ENCODE measurements around the gene TMPRSS2. TPM values are rescaled to one million over a fixed set of nuclear protein-coding genes. Genes with fewer than 3 reads are reported as not detected.

The TMPRSS2 gene
- total RNA-seq = not detected in 2 replicates

DNA sequence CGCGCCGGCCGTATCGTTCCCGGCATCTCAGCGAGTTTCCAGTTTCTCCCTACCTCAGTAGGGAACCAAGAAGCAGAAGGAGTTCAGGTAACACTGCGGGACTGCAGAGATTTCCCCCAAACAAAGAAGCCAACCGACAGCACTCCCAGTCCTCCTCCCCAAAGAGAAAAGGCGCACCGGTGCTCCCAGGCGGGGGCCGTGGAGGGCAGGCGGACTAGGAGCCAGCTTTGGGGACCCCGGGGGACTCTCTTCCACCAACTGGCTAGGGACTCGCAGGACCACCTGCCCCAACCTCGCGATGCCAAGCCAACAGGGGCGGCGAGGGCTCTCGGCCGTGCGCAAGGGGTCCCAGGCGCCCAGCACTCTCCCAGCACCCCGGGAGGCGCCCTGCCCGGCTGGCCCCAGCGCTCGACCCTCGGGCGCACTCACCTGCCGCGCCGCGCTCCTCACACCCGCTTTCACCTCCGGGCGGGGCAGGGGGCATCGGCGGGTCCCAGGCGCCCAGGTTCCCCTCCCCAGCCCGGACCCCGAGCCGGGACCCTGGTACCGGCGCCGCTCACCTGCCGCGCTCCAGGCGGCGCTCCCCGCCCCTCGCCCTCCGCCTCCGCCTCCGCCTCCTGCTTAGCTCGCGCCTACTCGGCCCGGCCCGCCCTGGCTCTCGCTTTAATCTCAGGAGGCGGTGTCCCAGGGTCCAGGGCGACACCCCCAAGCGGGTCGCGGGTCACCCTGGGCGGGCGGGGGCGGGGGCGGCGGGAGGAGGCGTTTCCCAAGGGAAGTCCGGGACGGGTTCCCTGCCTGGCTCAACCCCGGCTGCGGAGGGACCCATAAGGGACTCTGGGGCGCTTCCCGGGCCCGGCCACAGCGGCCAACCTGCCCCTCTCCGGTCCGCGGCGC is at the start of gene TMPRSS2:
Gene TMPRSS2 (minus strand): TSS at position 638 of the 894 bp plus-strand sequence. CDS start 10,025 bp downstream, outside the sequence.

DNA sequence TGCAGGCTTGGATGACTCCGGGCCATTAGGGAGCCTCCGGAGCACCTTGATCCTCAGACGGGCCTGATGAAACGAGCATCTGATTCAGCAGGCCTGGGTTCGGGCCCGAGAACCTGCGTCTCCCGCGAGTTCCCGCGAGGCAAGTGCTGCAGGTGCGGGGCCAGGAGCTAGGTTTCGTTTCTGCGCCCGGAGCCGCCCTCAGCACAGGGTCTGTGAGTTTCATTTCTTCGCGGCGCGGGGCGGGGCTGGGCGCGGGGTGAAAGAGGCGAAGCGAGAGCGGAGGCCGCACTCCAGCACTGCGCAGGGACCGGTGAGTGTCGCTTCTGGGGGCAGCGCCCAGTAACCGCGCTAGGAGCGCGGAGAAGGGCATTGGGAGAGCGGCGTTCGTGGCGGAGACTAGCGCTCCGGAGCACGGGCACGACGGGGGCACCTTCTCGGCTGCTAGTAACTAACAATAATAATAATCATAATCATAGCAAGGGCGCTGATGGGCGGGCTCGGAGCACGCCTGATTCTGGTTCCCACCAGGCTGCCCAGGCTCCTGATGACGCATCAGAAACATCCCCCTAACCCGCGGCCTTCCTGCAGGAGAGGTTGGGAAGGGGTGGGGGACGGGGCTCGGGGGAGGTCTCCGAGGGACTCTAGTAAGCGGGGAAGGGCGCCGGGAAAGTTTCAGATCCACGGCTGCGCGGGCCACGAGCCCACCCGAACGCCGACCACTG is 81.8 kb downstream of the TMPRSS2 start, which contains the start of gene MX1:
Gene MX1 (plus strand): TSS at position 286 of the 722 bp plus-strand sequence. CDS start 5,832 bp downstream, outside the sequence.

Other genes with a start within 250 kb of the TMPRSS2 start
- not detected in 2 replicates for gene FAM3B, start 191.4 kb downstream of the TMPRSS2 start, total RNA-seq
- 3.9 and 102 TPM in 2 replicates for gene MX2, start 146.1 kb downstream of the TMPRSS2 start, total RNA-seq
- 52.6 and 1,096 TPM in 2 replicates for gene MX1, start 81.9 kb downstream of the TMPRSS2 start, total RNA-seq